H1 (cell line): Measurements from ENCODE around the gene HSPA1B. TPM values are rescaled to one million over a fixed set of nuclear protein-coding genes. Genes with fewer than 3 reads are reported as not detected.
"Not testable (repeated sequence)": the region's sequence is repeated elsewhere in the genome, so short reads cannot be mapped to it uniquely, and the experiment has no call there.

ENCODE experiments used
- CTCF ChIA-PET: fragments of 300-600 bp; sonication (Branson Sonifier 250); formaldehyde crosslinking; loops from one replicate; lab custom pipeline; 2021; ENCODE audit not compliant: partially characterized antibody; lab: Charles Lee
- POLR2A ChIA-PET: fragments of 300-600 bp; sonication (Branson Sonifier 250); formaldehyde crosslinking; loops from one replicate; lab custom pipeline; 2021; ENCODE audit warnings: inconsistent platforms; ENCODE audit not compliant: partially characterized antibody; lab: Charles Lee
- DNase-seq, 2 experiments: peaks; one replicate each; pipeline versions ENCODE4 v3.0.0 to v3.0.0-alpha.2; 2010 to 2022; ENCODE audit warnings: low spot score in 2 of 2, low read depth in 1 of 2, mixed read lengths in 1 of 2
- FAIRE-seq: peaks from 2 replicates; lab custom pipeline; 2011; peaks lifted over from hg19 to GRCh38; lab: Jason Lieb, UNC
- H2AFZ ChIP-seq: 2 replicates; pipeline ENCODE4 v1.8.1; 2012; ENCODE audit warnings: low read length, inconsistent platforms
- H2AK5ac ChIP-seq: 2 replicates; pipeline ENCODE4 v1.6.1; 2013; ENCODE audit warnings: low read depth, low read length
- H2BK120ac ChIP-seq: replicated peaks from 2 replicates; pipeline ENCODE3; 2013; ENCODE audit warnings: low read depth, low read length, inconsistent platforms
- H2BK12ac ChIP-seq: 2 replicates; pipeline ENCODE4 v1.6.1; 2013; ENCODE audit warnings: low read depth, low read length
- H2BK15ac ChIP-seq: 2 replicates; pipeline ENCODE4 v1.6.1; 2013; ENCODE audit warnings: low read length
- H2BK20ac ChIP-seq: 2 replicates; pipeline ENCODE4 v1.6.1; 2013; ENCODE audit warnings: low read length
- H2BK5ac ChIP-seq: 2 replicates; pipeline ENCODE4 v1.6.1; 2013; ENCODE audit warnings: low read depth, low read length
- H3K14ac ChIP-seq: 2 replicates; pipeline ENCODE4 v1.6.1; 2013; ENCODE audit warnings: inconsistent platforms; ENCODE audit not compliant: insufficient read length
- H3K18ac ChIP-seq: 2 replicates; pipeline ENCODE4 v1.6.1; 2013; ENCODE audit warnings: low read length; ENCODE audit errors: extremely low read depth
- H3K23ac ChIP-seq: 2 replicates; pipeline ENCODE4 v1.6.1; 2013; ENCODE audit warnings: inconsistent platforms; ENCODE audit not compliant: insufficient read length
- H3K23me2 ChIP-seq: 2 replicates; pipeline ENCODE4 v1.6.1; 2013; ENCODE audit warnings: low read depth, low read length
- H3K27ac ChIP-seq: 2 replicates; pipeline ENCODE4 v1.6.1; 2011; ENCODE audit warnings: low read depth, low read length, inconsistent platforms
- H3K27me3 ChIP-seq, 4 experiments: replicated peaks in 1 of 4; 1 replicate in 1 of 4; 2 replicates in 3 of 4; pipeline versions ENCODE4 v1.6.1 to v1.8.1; 2011 to 2013; ENCODE audit warnings: low read length in 3 of 4, mild to moderate bottlenecking in 3 of 4, inconsistent platforms in 2 of 4, mixed read lengths in 2 of 4, moderate library complexity in 1 of 4; ENCODE audit not compliant: control insufficient read depth in 3 of 4, insufficient read depth in 3 of 4; ENCODE audit errors: extremely low read depth in 1 of 4
- H3K36me3 ChIP-seq, 4 experiments: 2 replicates each; pipeline versions ENCODE4 v1.6.1 to v1.8.1; 2011 to 2013; ENCODE audit warnings: mild to moderate bottlenecking in 4 of 4, low read length in 3 of 4, moderate library complexity in 2 of 4, control low read depth in 1 of 4, inconsistent platforms in 1 of 4; ENCODE audit not compliant: insufficient read depth in 4 of 4, control insufficient read depth in 2 of 4
- H3K4ac ChIP-seq: replicated peaks from 2 replicates; pipeline ENCODE3; 2013; ENCODE audit warnings: low read length, low read depth, mixed read lengths, inconsistent platforms; ENCODE audit not compliant: insufficient read length
- H3K4me1 ChIP-seq, 4 experiments: replicated peaks in 1 of 4; 1 replicate in 1 of 4; 2 replicates in 3 of 4; pipeline versions ENCODE4 v1.6.1 to v1.8.1; 2011 to 2013; ENCODE audit warnings: low read length in 3 of 4, inconsistent platforms in 2 of 4, mixed read lengths in 1 of 4; ENCODE audit not compliant: insufficient read depth in 4 of 4, control insufficient read depth in 3 of 4
- H3K4me2 ChIP-seq, 2 experiments: 2 replicates each; pipeline versions ENCODE4 v1.6.1 to v1.8.1; 2011 to 2013; ENCODE audit warnings: low read depth in 2 of 2, low read length in 2 of 2, control low read depth in 1 of 2, inconsistent platforms in 1 of 2, mild to moderate bottlenecking in 1 of 2; ENCODE audit not compliant: insufficient read depth in 1 of 2
- H3K4me3 ChIP-seq, 4 experiments: fragments of 200-600, 300-600 bp in 1 of 4; sonication (generic), shearing (Covaris generic), sonication (Bioruptor Twin) in 1 of 4; 2 replicates each; pipeline versions ENCODE4 v1.5.1 to v1.8.1; 2011 to 2016; ENCODE audit warnings: low read length in 4 of 4, low read depth in 3 of 4, control low read depth in 2 of 4, inconsistent platforms in 2 of 4, mild to moderate bottlenecking in 2 of 4, mixed read lengths in 1 of 4, moderate library complexity in 1 of 4; ENCODE audit not compliant: insufficient read depth in 2 of 4; ENCODE audit errors: extremely low read depth in 1 of 4
- H3K56ac ChIP-seq: replicated peaks from 2 replicates; pipeline ENCODE3; 2013; ENCODE audit warnings: low read depth, mild to moderate bottlenecking, mixed read lengths, low read length, inconsistent platforms; ENCODE audit not compliant: insufficient read length
- H3K79me1 ChIP-seq: 2 replicates; pipeline ENCODE4 v1.6.1; 2013; ENCODE audit warnings: low read depth, low read length, control low read depth
- H3K79me2 ChIP-seq, 2 experiments: 2 replicates each; pipeline versions ENCODE4 v1.6.1 to v1.8.1; 2012 to 2013; ENCODE audit warnings: low read length in 2 of 2, mild to moderate bottlenecking in 2 of 2, inconsistent platforms in 1 of 2; ENCODE audit not compliant: insufficient read depth in 2 of 2, control insufficient read depth in 1 of 2
- H3K9ac ChIP-seq, 4 experiments: replicated peaks in 1 of 4; 1 replicate in 1 of 4; 2 replicates in 3 of 4; pipeline versions ENCODE4 v1.6.1 to v1.8.1; 2011 to 2013; ENCODE audit warnings: low read depth in 3 of 4, low read length in 3 of 4, control low read depth in 2 of 4, mild to moderate bottlenecking in 2 of 4, moderate library complexity in 2 of 4, inconsistent platforms in 1 of 4; ENCODE audit errors: extremely low read depth in 1 of 4
- H3K9me3 ChIP-seq, 2 experiments: 2 replicates each; pipeline versions ENCODE4 v1.6.1 to v1.8.1; 2012 to 2013; ENCODE audit warnings: mild to moderate bottlenecking in 2 of 2, moderate library complexity in 2 of 2, control low read depth in 1 of 2, inconsistent platforms in 1 of 2, low read depth in 1 of 2, low read length in 1 of 2, mixed read lengths in 1 of 2; ENCODE audit not compliant: insufficient read depth in 2 of 2
- H4K20me1 ChIP-seq, 2 experiments: replicated peaks in 1 of 2; 2 replicates each; pipeline versions ENCODE3 to v1.8.1; 2011 to 2013; ENCODE audit warnings: inconsistent platforms in 2 of 2, low read length in 2 of 2, mild to moderate bottlenecking in 1 of 2; ENCODE audit not compliant: insufficient read depth in 2 of 2, control insufficient read depth in 1 of 2
- H4K5ac ChIP-seq: 2 replicates; pipeline ENCODE4 v1.6.1; 2013; ENCODE audit warnings: low read length, low read depth, mixed read lengths, inconsistent platforms; ENCODE audit not compliant: insufficient read length
- H4K8ac ChIP-seq: 2 replicates; pipeline ENCODE4 v1.8.0; 2013; ENCODE audit warnings: mild to moderate bottlenecking, moderate library complexity, low read length, inconsistent platforms; ENCODE audit not compliant: insufficient read depth; ENCODE audit errors: extremely low read depth
- H4K91ac ChIP-seq: replicated peaks from 2 replicates; pipeline ENCODE3; 2013; ENCODE audit warnings: low read length, mixed read lengths, inconsistent platforms; ENCODE audit not compliant: insufficient read length
- POLR2AphosphoS5 ChIP-seq: IDR thresholded peaks from 2 replicates; pipeline ENCODE4 v1.6.1; 2011; ENCODE audit warnings: low read depth, low read length
- WGBS, 2 experiments: shearing (Covaris generic) in 1 of 2; methylation state at CpG; one replicate each; pipeline versions ENCODE4 v1.1.6 to v1.1.7; 2013 to 2015; ENCODE audit warnings: low lambda C conversion rate in 2 of 2, mixed read lengths in 2 of 2, inconsistent platforms in 1 of 2, low coverage in 1 of 2, missing lambda C conversion rate in 1 of 2; ENCODE audit not compliant: insufficient replicate concordance in 2 of 2, insufficient coverage in 1 of 2, insufficient read length in 1 of 2; ENCODE audit errors: extremely low coverage in 1 of 2, missing lambda C conversion rate in 1 of 2; 5-methylcytosine and 5-hydroxymethylcytosine counted together
- polyA plus RNA-seq, 7 experiments: library from polyadenylated mRNA; depleted of rRNA in 3 of 7; stranded (reverse) in 5 of 7; unstranded in 2 of 7; fragments of >200 nt in 5 of 7; fragments of 200-250 nt in 2 of 7; gene quantifications; 1 replicate in 5 of 7; 2 replicates in 1 of 7; 4 replicates in 1 of 7; pipeline versions ENCODE4 v1.2.1 to v1.2.3, GENCODE V29; 2011 to 2013; ENCODE audit warnings: missing spikeins in 2 of 7, mixed read lengths in 2 of 7
- total RNA-seq: library from RNA; stranded (reverse); fragmentation: NEBNext Ultra II Directional; extraction: Animal tissue kit (Norgen Biotek cat#: 25700); gene quantifications from 2 replicates; pipeline ENCODE4 v1.2.1, GENCODE V29; 2021

The HSPA1B gene
- total and polyA plus RNA-seq, 2 of the 8 experiments (the other 6 are each of a cell fraction or from before 2014, with no cell fraction given) = 36.6 to 76.6 TPM

GRCh38 chr6:31839779-31840126 is 12.2 kb downstream of the HSPA1B start:
- 0 out of 2 replicates have a peak, but pooled peaks have one; percentile 27 for TF ChIP-seq POLR2AphosphoS5
- H4K8ac ChIP-seq, H3K79me1 ChIP-seq, H4K5ac ChIP-seq, FAIRE-seq, H3K23ac ChIP-seq, H2BK15ac ChIP-seq, H3K27ac ChIP-seq, H3K56ac ChIP-seq, DNase-seq, H2BK12ac ChIP-seq, H2BK20ac ChIP-seq, H3K27me3 ChIP-seq, H3K9ac ChIP-seq, H3K18ac ChIP-seq, H3K9me3 ChIP-seq, H2AK5ac ChIP-seq, H3K14ac ChIP-seq, H3K4ac ChIP-seq, H2AFZ ChIP-seq, H4K91ac ChIP-seq, H2BK5ac ChIP-seq, H3K4me1 ChIP-seq, H2BK120ac ChIP-seq, H3K4me3 ChIP-seq, H3K4me2 ChIP-seq: not testable (repeated sequence)
- peaks cover 17 to 37% of the 10 kb centered on the region in 2 experiments for H3K79me2 ChIP-seq
- CTCF ChIA-PET = interaction anchor here (0.8 to 4.5 kb wide), 7 partner anchors 20 to 128 kb away, joined by 3 to 15 read pairs (median 3); no protein-coding TSS in a partner anchor
- H4K20me1 ChIP-seq = peaks cover 18 to 24% of the 10 kb centered on the region in 2 experiments
- POLR2A ChIA-PET = interaction anchor here (0.6 to 11.4 kb wide), 25 partner anchors 8 to 594 kb away, joined by 3 to 189 read pairs (median 5); partner anchors contain the start of genes CSNK2B, DDX39B, EHMT2 and HSPA1A
- WGBS, 2 experiments = 91% methylated on average over 8 of the region's 8 CpGs; no CpG with 5 or more reads in 1 of the 2 experiments
- peaks cover 15% of the 10 kb centered on the region for H3K23me2 ChIP-seq
- peaks cover 34 to 77% (median 48%) of the 10 kb centered on the region in 4 experiments for H3K36me3 ChIP-seq
